Muscle layer of colon (tissue), 2 donors: Measurements from ENCODE around the gene KLK12.

Source experiments
- H3K27ac ChIP-seq: one replicate; pipeline ENCODE4 v1.7.0; 2013; ENCODE audit warnings: low read depth, mild to moderate bottlenecking, low read length, moderate library complexity
- H3K27me3 ChIP-seq, 2 donors: one replicate each; pipeline ENCODE4 v1.7.0; 2013; ENCODE audit warnings: low read length in 2 of 2, mild to moderate bottlenecking in 2 of 2; ENCODE audit not compliant: insufficient read depth in 2 of 2, control insufficient read depth in 1 of 2
- H3K36me3 ChIP-seq: one replicate; pipeline ENCODE4 v1.7.0; 2013; ENCODE audit warnings: mild to moderate bottlenecking, low read length; ENCODE audit not compliant: insufficient read depth
- H3K4me1 ChIP-seq: one replicate; pipeline ENCODE4 v1.7.0; 2013; ENCODE audit warnings: mild to moderate bottlenecking, low read length; ENCODE audit not compliant: insufficient read depth
- H3K4me3 ChIP-seq, 2 donors: one replicate each; pipeline ENCODE4 v1.7.0; 2013; ENCODE audit warnings: low read length in 2 of 2, low read depth in 1 of 2, mild to moderate bottlenecking in 1 of 2, moderate library complexity in 1 of 2
- H3K9ac ChIP-seq: one replicate; pipeline ENCODE4 v1.7.0; 2013; ENCODE audit warnings: low read length
- H3K9me3 ChIP-seq: one replicate; pipeline ENCODE4 v1.7.0; 2013; ENCODE audit warnings: mild to moderate bottlenecking, low read length
- donor health status: abdominal sarcoma.
- donor health status: Adenocarcinoma of cecum.

Gene KLK12

DNA sequence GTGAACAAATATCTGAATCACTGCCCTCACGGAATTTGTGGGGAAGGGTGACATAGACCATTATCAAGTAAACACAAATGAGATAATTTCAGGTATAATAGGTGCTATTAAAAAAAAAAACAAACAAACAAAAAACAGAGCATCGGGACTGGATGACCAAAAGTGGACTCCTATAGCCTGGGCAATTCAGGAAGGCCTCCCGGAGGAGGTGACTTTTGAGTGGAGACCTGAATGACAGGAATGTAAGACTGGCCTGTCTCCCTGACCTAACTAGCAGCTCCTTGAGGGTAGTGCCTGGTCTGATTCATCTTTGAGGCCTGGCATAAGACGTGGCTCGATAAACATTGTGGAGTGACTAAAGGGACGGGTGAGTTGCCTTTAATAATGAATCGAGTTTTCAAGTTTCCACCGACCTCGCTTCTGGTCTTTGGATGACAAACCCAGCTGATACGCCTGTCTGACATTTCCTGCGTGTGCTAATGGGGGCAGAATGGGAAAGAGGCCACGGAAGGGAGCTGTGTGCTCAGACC lies 22.1 kb downstream of the KLK12 start:
- Histone ChIP-seq H3K27ac (no peak overlapping the region), H3K9ac (no peak overlapping the region), H3K4me1 (no peaks in the 10 kb centered on the region), H3K4me3 (no peak overlapping the region), H3K27me3 (peaks cover 14 to 44% of the 10 kb centered on the region in 2 donors), H3K36me3 (no peaks in the 10 kb centered on the region), H3K9me3 (no peaks in the 10 kb centered on the region)

DNA sequence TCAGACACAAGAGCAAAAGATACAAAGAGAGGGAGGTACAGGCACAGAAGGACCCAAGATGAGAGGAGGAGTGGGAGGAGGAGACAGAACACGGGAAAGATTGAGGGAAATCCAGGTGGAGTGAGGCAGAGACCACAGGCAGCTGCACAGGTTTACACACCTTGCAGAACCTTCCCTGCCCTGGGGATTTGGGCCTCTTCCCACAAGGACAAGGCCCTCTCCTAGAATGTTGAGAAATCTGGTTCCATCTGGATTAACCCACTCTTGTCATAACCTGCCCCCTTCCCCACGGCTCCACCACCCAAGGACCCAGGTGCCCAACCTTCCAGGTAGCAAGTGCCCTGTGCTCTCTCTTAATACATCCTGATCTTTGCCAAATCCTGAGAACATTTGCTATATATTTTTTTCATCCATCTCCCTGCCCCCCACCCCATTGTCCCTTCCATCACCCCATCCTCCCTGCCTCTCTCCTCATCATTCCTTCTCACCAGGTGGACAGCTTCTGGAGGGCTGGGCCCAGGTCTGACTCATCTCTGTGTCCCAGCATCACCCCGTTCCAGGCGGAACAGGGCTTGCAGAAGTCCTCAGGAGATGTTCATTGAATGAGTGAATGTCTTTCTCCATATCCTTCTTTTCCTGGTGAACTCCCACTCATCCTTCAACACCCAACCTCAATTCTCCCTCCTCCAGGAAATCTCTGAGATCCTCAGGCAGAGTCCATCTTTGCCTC lies 24.6 kb downstream of the KLK12 start:
- Histone ChIP-seq H3K27ac (no peak overlapping the region), H3K9ac (no peak overlapping the region), H3K27me3 (peaks cover 4 to 27% of the 10 kb centered on the region in 2 donors)

DNA sequence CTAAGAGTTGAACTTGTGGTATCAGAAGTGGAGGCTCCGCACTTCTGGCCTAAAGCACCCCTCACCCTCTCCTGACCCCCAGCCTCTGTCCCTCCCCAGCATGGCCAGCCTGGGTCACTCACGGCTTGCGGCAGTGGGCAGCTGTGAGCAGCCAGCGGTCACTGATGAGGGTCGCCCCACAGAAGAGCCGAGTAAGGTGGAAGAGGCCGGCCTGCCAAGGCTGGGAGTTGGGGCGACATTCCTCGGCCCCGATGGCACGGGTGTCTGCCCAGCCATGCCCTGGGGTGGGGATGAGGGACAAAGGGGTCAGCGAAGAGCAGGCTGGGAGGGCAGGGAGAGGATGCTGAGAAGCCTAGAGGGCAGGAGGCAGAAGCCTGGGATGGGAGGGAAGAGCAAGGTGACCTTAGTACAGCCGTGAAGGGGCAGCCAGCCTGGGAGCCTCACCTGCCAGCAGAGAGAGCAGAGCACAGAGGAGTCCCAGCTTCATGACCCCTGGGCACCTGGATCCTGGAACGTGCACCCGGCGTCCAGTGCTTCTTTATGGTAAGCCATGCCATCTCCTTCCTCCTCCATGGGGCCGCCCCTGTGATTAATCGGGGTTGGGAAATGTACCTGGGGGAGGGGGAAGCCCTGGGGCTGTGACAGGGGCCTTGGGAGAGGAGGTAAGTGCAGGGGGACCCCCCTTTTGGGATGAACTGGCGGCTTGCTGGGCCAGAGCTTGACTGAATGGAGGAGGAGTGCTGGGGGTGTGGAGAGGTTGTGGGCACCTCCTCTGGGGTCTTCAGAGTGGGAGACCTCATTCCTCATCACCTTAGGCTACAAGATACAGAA lies 25.5 kb downstream of the KLK12 start:
- Histone ChIP-seq H3K4me1 (no peaks in the 10 kb centered on the region), H3K9ac (no peak overlapping the region), H3K27me3 (peaks cover 0 to 18% of the 10 kb centered on the region in 2 donors), H3K4me3 (no peak overlapping the region), H3K27ac (no peak overlapping the region), H3K36me3 (no peaks in the 10 kb centered on the region), H3K9me3 (no peaks in the 10 kb centered on the region)

More for the DNA sequence above, 24.6 kb downstream of the KLK12 start:
- Histone ChIP-seq H3K9me3 (no peaks in the 10 kb centered on the region), H3K4me1 (no peaks in the 10 kb centered on the region), H3K36me3 (no peaks in the 10 kb centered on the region), H3K4me3 (no peak overlapping the region)

DNA sequence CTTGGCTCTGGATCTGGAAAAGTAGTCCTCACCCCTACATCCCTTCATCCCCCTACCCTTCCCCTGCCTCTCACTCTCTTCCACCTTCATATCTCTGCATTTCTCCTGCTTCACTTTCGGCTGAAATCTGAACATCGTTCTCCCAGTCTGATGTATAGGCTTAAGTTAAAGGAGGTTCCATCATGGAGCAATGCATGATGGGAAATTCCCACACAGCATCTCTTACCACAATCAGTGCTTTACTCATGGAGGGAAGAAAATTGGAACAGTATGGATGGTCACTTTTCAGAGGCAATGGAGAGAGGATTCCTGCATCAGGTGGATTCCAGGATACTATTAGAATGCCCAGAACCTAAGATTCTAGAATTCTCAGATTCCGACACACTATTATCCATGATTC lies 27.3 kb downstream of the KLK12 start:
- Histone ChIP-seq H3K4me1 (no peaks in the 10 kb centered on the region), H3K27ac (no peak overlapping the region), H3K36me3 (no peaks in the 10 kb centered on the region), H3K9me3 (no peaks in the 10 kb centered on the region), H3K27me3 (peaks cover 2 to 23% of the 10 kb centered on the region in 2 donors), H3K4me3 (no peak overlapping the region), H3K9ac (no peak overlapping the region)

DNA sequence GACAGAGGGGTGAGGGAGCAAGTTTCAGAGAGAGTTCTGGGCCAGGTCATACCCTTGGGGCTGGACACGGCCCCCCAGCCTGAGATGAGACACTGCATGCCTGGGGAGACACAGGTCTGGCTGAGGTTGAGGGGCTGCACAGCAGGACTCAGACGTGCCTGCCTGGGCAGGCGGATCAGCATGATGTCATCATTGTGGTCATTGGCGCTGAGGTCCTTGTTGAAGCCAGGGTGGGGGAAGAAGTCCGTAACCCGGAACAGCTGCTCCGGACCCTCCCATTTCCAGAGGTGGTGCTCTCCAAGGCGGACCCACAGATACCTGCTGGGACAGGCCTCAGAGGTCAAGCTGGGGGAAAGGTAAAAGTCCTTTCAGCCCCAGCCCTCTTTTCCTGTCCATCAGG lies 28.4 kb downstream of the KLK12 start:
- H3K4me1 ChIP-seq = no peaks in the 10 kb centered on the region
- no peak overlapping the region for H3K27ac ChIP-seq
- no peak overlapping the region for H3K4me3 ChIP-seq
- peaks cover 8 to 33% of the 10 kb centered on the region in 2 donors for H3K27me3 ChIP-seq
- no peaks in the 10 kb centered on the region for H3K9me3 ChIP-seq
- H3K36me3 ChIP-seq = no peaks in the 10 kb centered on the region
- no peak overlapping the region for H3K9ac ChIP-seq

DNA sequence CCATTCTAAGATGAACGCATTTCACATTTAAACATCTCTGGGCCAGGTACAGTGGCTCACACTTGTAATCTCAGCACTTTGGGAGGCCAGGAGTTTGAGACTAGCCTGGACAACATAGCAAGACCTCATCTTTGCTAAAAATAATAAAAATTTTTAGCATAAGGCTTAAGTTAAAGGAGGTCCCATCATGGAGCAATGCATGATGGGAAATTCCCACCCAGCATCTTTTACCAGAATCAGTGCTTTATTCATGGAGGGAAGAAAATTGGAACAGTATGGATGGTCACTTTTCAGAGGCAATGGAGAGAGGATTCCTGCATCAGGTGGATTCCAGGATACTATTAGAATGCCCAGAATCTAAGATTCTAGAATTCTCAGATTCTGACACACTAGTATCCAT lies 29.6 kb downstream of the KLK12 start:
- H3K4me1 ChIP-seq = no peaks in the 10 kb centered on the region
- H3K27me3 ChIP-seq = peaks cover 8 to 40% of the 10 kb centered on the region in 2 donors
- no peaks in the 10 kb centered on the region for H3K36me3 ChIP-seq
- no peak overlapping the region for H3K4me3 ChIP-seq
- H3K9me3 ChIP-seq = no peaks in the 10 kb centered on the region
- H3K9ac ChIP-seq = no peak overlapping the region
- no peak overlapping the region for H3K27ac ChIP-seq

DNA sequence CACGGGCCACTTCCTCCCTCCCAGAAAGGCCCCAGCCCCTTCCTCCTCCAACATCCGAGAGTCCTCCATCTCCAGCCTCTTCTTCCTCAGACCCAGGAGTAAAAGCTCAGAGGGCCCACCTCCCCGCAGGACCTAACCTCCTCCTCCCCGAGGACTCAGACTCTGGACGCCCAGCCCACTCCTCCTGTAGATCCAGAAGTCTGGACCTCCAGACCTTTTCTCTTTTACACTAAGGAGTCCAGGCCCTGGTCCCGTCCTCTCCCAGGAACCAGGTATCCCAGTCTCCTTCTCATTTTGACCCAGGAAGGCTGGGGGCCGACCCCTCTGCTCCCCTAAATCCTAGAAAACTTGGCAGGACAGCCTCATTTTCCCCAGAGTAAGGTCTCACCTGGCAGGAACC lies 31.5 kb downstream of the KLK12 start:
- Histone ChIP-seq H3K27ac (no peak overlapping the region), H3K4me3 (no peak overlapping the region), H3K36me3 (no peaks in the 10 kb centered on the region), H3K27me3 (peaks cover 8 to 39% of the 10 kb centered on the region in 2 donors), H3K9ac (no peak overlapping the region), H3K4me1 (no peaks in the 10 kb centered on the region), H3K9me3 (no peaks in the 10 kb centered on the region)

DNA sequence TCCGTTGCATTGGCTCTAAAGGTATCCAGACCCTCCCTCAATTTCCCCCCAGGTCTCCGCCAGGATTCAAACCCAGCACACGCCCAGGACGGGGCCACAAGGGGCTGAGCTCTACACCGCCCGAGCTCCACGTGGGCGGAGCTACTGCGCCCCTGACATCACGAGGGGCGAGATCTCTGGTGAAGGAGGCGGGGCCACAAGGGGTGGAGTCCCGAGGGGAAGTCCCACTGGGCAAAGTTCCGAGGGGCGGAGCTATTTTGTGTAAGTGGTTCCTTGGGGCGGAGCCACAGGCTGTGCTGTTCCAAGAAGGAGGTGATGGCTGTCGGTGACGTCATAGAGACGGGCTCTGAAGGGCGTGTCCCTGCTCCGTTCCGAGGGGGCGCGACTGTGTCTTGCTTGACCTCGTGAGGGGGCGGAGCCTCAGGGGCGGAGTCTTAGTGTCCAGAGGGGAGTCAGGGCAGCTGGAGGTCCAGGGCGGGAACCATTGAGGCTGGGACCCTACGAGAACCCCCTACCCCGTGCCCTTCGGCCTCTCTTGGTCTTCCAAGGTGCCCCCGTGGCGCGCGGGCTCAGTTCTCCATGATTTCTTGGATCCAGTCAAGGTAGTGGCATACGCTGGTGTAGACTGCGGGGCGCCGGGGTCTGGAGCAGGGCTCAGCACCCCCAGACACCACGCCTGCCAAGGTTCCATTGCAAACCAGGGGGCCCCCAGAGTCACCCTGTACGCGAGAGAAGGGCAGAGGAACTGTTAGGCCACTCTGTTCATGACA lies 32.1 kb downstream of the KLK12 start:
- peaks cover 8 to 39% of the 10 kb centered on the region in 2 donors for H3K27me3 ChIP-seq
- H3K9me3 ChIP-seq = no peaks in the 10 kb centered on the region

DNA sequence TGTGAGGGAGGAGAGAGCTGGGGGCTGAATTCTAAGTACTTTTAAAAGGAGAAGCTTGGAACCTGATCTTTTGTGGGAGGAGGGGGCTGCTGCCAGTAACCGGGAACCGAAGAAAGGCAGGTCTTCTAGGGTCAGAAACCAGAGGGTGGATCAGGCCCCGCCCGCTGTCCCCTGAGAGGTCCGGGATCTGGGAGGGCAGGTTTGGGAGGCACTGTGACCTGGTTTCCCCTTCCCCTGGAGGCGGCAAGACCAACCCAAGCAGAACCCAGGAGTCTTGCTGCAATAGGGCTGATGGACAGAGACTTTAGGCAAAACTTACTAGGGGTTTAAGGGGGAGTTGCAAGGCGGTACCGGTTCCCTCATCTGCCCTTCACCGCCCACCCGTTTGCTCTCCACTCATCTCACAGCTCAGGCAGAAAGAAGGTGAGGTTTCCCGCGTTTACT lies 32.7 kb downstream of the KLK12 start:
- Histone ChIP-seq H3K27ac (no peak overlapping the region), H3K4me1 (no peaks in the 10 kb centered on the region), H3K27me3 (peaks cover 8 to 39% of the 10 kb centered on the region in 2 donors), H3K9me3 (no peaks in the 10 kb centered on the region), H3K36me3 (no peaks in the 10 kb centered on the region), H3K4me3 (no peak overlapping the region), H3K9ac (no peak overlapping the region)

More for the DNA sequence above, 32.1 kb downstream of the KLK12 start:
- no peaks in the 10 kb centered on the region for H3K4me1 ChIP-seq
- no peak overlapping the region for H3K4me3 ChIP-seq
- H3K9ac ChIP-seq = no peak overlapping the region
- H3K27ac ChIP-seq = no peak overlapping the region
- no peaks in the 10 kb centered on the region for H3K36me3 ChIP-seq

DNA sequence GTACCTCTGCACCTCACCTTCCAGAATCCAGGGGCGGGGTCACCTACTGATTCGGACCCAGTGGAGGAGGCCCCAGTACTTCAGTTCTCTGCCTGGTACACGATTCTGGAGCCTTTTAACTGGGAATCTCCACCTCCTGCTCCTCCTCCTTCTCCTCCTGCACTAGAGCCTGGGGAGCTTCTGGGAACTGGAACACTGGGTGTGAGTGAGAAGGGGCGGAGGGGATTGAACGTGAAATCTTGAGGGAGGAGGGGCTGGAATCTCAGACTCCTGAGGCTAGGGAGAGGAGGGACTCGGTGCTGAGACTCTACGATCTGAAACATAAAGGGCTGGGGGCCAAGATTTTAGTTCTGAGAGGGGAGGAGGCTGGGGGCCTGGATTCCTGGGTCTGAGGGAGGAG lies 33.3 kb downstream of the KLK12 start, which contains the start of gene KLK8:
Gene KLK8, minus strand, starts transcription at position 90 of the 400 bp plus-strand sequence. CDS start 437 bp downstream, outside the sequence.
- no peak within 1 kb of the TSS for H3K9ac ChIP-seq
- no peaks in the 10 kb centered on the region for H3K9me3 ChIP-seq
- peaks cover 8 to 39% of the 10 kb centered on the region in 2 donors for H3K27me3 ChIP-seq
- H3K27ac ChIP-seq = no peak within 1 kb of the TSS
- H3K4me1 ChIP-seq = no peaks in the 10 kb centered on the region
- H3K4me3 ChIP-seq = no peak within 1 kb of the TSS
- H3K36me3 ChIP-seq = no peaks in the 10 kb centered on the region

DNA sequence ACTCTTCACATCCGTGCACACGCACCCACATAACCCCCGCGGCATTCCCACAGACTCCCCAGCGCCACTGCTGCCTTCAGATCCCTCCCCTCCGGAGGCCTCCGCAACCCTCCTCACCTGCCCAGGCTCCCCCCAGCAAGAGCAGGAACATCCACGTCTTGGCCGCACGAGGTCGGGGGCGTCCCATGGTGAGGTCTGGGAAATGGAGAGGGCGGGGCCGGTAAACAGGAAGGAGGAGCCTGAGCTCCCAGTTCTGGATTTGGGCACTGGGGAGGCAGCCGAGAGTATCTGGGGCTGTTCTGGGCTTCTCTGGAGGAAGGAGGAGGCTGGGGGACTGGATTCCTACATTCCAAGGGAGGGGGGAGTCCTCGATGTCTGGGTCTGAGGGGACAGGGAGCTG lies 33.8 kb downstream of the KLK12 start:
- H3K4me3 ChIP-seq = no peak overlapping the region
- peaks cover 8 to 35% of the 10 kb centered on the region in 2 donors for H3K27me3 ChIP-seq
- no peak overlapping the region for H3K27ac ChIP-seq
- H3K36me3 ChIP-seq = no peaks in the 10 kb centered on the region
- H3K9me3 ChIP-seq = no peaks in the 10 kb centered on the region
- H3K9ac ChIP-seq = no peak overlapping the region
- no peaks in the 10 kb centered on the region for H3K4me1 ChIP-seq
